Prostate gland (tissue), 2 donors: ENCODE measurements around the gene CTNNA3.

Experiments
- POLR2A ChIP-seq: fragments of 450-650 bp; IDR thresholded peaks from one replicate; pipeline ENCODE4 v1.6.1; 2016; ENCODE audit warnings: antibody characterized with exemption, mild to moderate bottlenecking
- POLR2AphosphoS5 ChIP-seq: sonication (generic); formaldehyde crosslinking; IDR thresholded peaks from one replicate; pipeline ENCODE4 v1.6.1; 2017; ENCODE audit warnings: antibody characterized with exemption
- TF ChIP-seq, protein P1 (sequence below), 4 experiments: fragments of 200-600 bp in 2 of 4; fragments of 450-650 bp in 2 of 4; sonication (generic) in 2 of 4; IDR thresholded peaks; 1 replicate in 3 of 4; 2 replicates in 1 of 4; pipeline ENCODE4 v1.5.1; 2016 to 2019; ENCODE audit warnings: antibody characterized with exemption in 4 of 4, mild to moderate bottlenecking in 2 of 4, moderate library complexity in 2 of 4

DNA sequence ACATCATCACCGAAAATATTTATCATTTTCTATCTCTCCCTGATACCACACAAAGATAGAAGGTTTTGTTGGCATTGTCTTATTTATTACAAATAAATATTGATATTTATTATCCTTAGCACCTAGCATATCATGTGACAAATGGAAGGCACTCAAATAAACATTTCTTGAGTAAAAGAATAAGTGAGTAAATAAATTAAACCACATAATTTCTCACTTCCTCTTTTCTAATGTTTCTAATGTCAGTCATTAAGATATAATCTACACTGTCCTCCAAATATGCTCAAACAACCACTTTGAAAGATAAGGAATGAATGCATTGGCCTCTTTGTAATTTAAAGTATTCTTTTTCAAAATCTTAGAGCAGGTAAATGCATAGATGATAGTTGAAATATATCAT is 1797.9 kb downstream of the CTNNA3 start:
- TF ChIP-seq, protein P1, sequence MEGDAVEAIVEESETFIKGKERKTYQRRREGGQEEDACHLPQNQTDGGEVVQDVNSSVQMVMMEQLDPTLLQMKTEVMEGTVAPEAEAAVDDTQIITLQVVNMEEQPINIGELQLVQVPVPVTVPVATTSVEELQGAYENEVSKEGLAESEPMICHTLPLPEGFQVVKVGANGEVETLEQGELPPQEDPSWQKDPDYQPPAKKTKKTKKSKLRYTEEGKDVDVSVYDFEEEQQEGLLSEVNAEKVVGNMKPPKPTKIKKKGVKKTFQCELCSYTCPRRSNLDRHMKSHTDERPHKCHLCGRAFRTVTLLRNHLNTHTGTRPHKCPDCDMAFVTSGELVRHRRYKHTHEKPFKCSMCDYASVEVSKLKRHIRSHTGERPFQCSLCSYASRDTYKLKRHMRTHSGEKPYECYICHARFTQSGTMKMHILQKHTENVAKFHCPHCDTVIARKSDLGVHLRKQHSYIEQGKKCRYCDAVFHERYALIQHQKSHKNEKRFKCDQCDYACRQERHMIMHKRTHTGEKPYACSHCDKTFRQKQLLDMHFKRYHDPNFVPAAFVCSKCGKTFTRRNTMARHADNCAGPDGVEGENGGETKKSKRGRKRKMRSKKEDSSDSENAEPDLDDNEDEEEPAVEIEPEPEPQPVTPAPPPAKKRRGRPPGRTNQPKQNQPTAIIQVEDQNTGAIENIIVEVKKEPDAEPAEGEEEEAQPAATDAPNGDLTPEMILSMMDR (IDR thresholded peaks at IDR 0.05) = no peak
- TF ChIP-seq POLR2A (no peak), POLR2AphosphoS5 (no peak)
